RWPE2 (cell line): ENCODE data around the gene RNASE7.

Experiments
- ATAC-seq: fragments of 200-7000 bp; cut with Tn5 transposase; 3 replicates; pipeline ENCODE4 v1.9.1; 2021; ENCODE audit warnings: low read depth
- DNase-seq: peaks from one replicate; pipeline ENCODE4 v3.0.0-alpha.2; 2020; ENCODE audit warnings: low spot score
- H3K27ac ChIP-seq: fragments of 450-650 bp; 2 replicates; pipeline ENCODE4 v1.5.1; 2017; ENCODE audit warnings: mild to moderate bottlenecking; ENCODE audit not compliant: poor library complexity, severe bottlenecking
- H3K27me3 ChIP-seq: fragments of 250-450 bp; sonication (Bioruptor Pico); 2 replicates; pipeline ENCODE4 v1.5.1; 2021; ENCODE audit warnings: mild to moderate bottlenecking, moderate library complexity; ENCODE audit not compliant: insufficient read depth, poor library complexity, severe bottlenecking
- H3K36me3 ChIP-seq: fragments of 250-450 bp; sonication (Bioruptor Pico); 2 replicates; pipeline ENCODE4 v1.5.1; 2020; ENCODE audit warnings: low read depth, mild to moderate bottlenecking, moderate library complexity
- H3K4me1 ChIP-seq: fragments of 250-450 bp; sonication (Bioruptor Pico); 2 replicates; pipeline ENCODE4 v1.5.1; 2021; ENCODE audit warnings: mild to moderate bottlenecking, moderate library complexity; ENCODE audit not compliant: insufficient read depth, poor library complexity, severe bottlenecking
- H3K4me3 ChIP-seq: fragments of 250-450 bp; sonication (Bioruptor Pico); 2 replicates; pipeline ENCODE4 v1.5.1; 2021; ENCODE audit warnings: mild to moderate bottlenecking, moderate library complexity; ENCODE audit not compliant: severe bottlenecking
- H3K9me3 ChIP-seq: fragments of 250-450 bp; sonication (Bioruptor Pico); 2 replicates; pipeline ENCODE4 v1.5.1; 2021; ENCODE audit warnings: mild to moderate bottlenecking, moderate library complexity; ENCODE audit not compliant: severe bottlenecking
- CTCF ChIP-seq: fragments of 450-650 bp; IDR thresholded peaks from one replicate; pipeline ENCODE4 v1.5.1; 2017; ENCODE audit warnings: mild to moderate bottlenecking, moderate library complexity; ENCODE audit not compliant: poor library complexity, severe bottlenecking

Gene RNASE7

GRCh38 chr14:21092273-21093011 lies 50.3 kb downstream of the RNASE7 start:
- H3K36me3 ChIP-seq: peaks cover 19% of the 10 kb centered on the region
- TF ChIP-seq CTCF: peak; percentile 99
- no peak overlapping the region for H3K27ac ChIP-seq

GRCh38 chr14:21093018-21093417 lies 50.9 kb downstream of the RNASE7 start:
- ATAC-seq: no peak
- H3K4me1 ChIP-seq: no peaks in the 10 kb centered on the region

More at GRCh38 chr14:21092273-21093011, 50.3 kb downstream of the RNASE7 start:
- H3K27me3 ChIP-seq: no peaks in the 10 kb centered on the region
- no peak for DNase-seq
- H3K4me3 ChIP-seq: no peak overlapping the region
- no peaks in the 10 kb centered on the region for H3K9me3 ChIP-seq
- no peaks in the 10 kb centered on the region for H3K4me1 ChIP-seq
- peak; percentile 71 for ATAC-seq

More at GRCh38 chr14:21093018-21093417, 50.9 kb downstream of the RNASE7 start:
- H3K9me3 ChIP-seq: no peaks in the 10 kb centered on the region
- H3K36me3 ChIP-seq: peaks cover 19% of the 10 kb centered on the region
- H3K4me3 ChIP-seq: no peak overlapping the region
- H3K27me3 ChIP-seq: no peaks in the 10 kb centered on the region
- no peak for TF ChIP-seq CTCF
- no peak overlapping the region for H3K27ac ChIP-seq
- no peak for DNase-seq
